Osteoblast (primary cell): Measurements from ENCODE around the gene CALCR. TPM values are rescaled to one million over a fixed set of nuclear protein-coding genes. Genes with fewer than 3 reads are reported as not detected.
"Not testable (repeated sequence)": the region's sequence is repeated elsewhere in the genome, so short reads cannot be mapped to it uniquely, and the experiment has no call there.

Experiments used
- DNase-seq: peaks from one replicate; pipeline ENCODE4 v3.0.0; 2011; ENCODE audit warnings: low spot score, mixed read lengths; ENCODE audit not compliant: insufficient read length; ENCODE audit errors: missing footprints
- H2AFZ ChIP-seq: 2 replicates; pipeline ENCODE4 v1.6.0; 2011; ENCODE audit warnings: mild to moderate bottlenecking, low read length
- H3K27ac ChIP-seq: 2 replicates; pipeline ENCODE4 v1.5.1; 2011; ENCODE audit warnings: mild to moderate bottlenecking, low read depth, low read length, moderate library complexity
- H3K27me3 ChIP-seq: 2 replicates; pipeline ENCODE4 v1.6.0; 2012; ENCODE audit warnings: mild to moderate bottlenecking, control low read depth, inconsistent platforms, low read length, moderate library complexity; ENCODE audit not compliant: insufficient read depth
- H3K36me3 ChIP-seq: 2 replicates; pipeline ENCODE4 v1.5.1; 2011; ENCODE audit warnings: mild to moderate bottlenecking, low read length, control low read depth, moderate library complexity; ENCODE audit not compliant: insufficient read depth
- H3K4me1 ChIP-seq: 2 replicates; pipeline ENCODE4 v1.5.1; 2011; ENCODE audit warnings: mild to moderate bottlenecking, low read length, control low read depth, moderate library complexity; ENCODE audit not compliant: insufficient read depth
- H3K4me2 ChIP-seq: 2 replicates; pipeline ENCODE4 v1.6.0; 2011; ENCODE audit warnings: mild to moderate bottlenecking, low read length; ENCODE audit not compliant: insufficient read depth
- H3K4me3 ChIP-seq: fragments of 200-600 bp; sonication (generic); 3 replicates; pipeline ENCODE4 v1.5.1; 2012; ENCODE audit warnings: mild to moderate bottlenecking, low read length, inconsistent platforms; ENCODE audit not compliant: insufficient read depth
- H3K79me2 ChIP-seq: 2 replicates; pipeline ENCODE4 v1.6.0; 2012; ENCODE audit warnings: mild to moderate bottlenecking, low read length, control low read depth, inconsistent platforms; ENCODE audit not compliant: insufficient read depth
- H3K9me3 ChIP-seq: 2 replicates; pipeline ENCODE4 v1.5.1; 2011; ENCODE audit warnings: low read depth, low read length, control low read depth
- H4K20me1 ChIP-seq: 2 replicates; pipeline ENCODE4 v1.6.0; 2012; ENCODE audit warnings: mild to moderate bottlenecking, low read length, control low read depth; ENCODE audit not compliant: insufficient read depth
- CTCF ChIP-seq: IDR thresholded peaks from 2 replicates; pipeline ENCODE4 v1.5.1; 2011; ENCODE audit warnings: mild to moderate bottlenecking, low read depth, low read length, moderate library complexity; ENCODE audit errors: extremely low read depth
- total RNA-seq: library from RNA; depleted of rRNA; stranded (reverse); fragments of >200 nt; gene quantifications from 2 replicates; pipeline ENCODE4 v1.2.3, GENCODE V29; 2012

The CALCR gene
- total RNA-seq, 1 donor = not detected

- Histone ChIP-seq H2AFZ (no peak overlapping the region), H3K27me3 (no peaks in the 10 kb centered on the region), H4K20me1 (no peaks in the 10 kb centered on the region), H3K4me2 (no peak overlapping the region), H3K9me3 (no peaks in the 10 kb centered on the region), H3K4me3 (no peak overlapping the region), H3K27ac (no peak overlapping the region), H3K79me2 (no peaks in the 10 kb centered on the region), H3K4me1 (no peaks in the 10 kb centered on the region), H3K36me3 (no peaks in the 10 kb centered on the region)
- DNase-seq = no peak
- TF ChIP-seq CTCF = no peak
Measured at GRCh38 chr7:93515144-93515543, 59.4 kb downstream of the CALCR start.

- Histone ChIP-seq H2AFZ (no peak overlapping the region), H3K79me2 (no peaks in the 10 kb centered on the region), H3K4me2 (no peak overlapping the region), H3K36me3 (no peaks in the 10 kb centered on the region), H3K4me1 (no peaks in the 10 kb centered on the region), H3K27ac (no peak overlapping the region), H4K20me1 (no peaks in the 10 kb centered on the region), H3K4me3 (no peak overlapping the region), H3K9me3 (no peaks in the 10 kb centered on the region), H3K27me3 (no peaks in the 10 kb centered on the region)
- TF ChIP-seq CTCF = no peak
- no peak for DNase-seq
Measured at GRCh38 chr7:93509303-93509702, 65.2 kb downstream of the CALCR start.

GRCh38 chr7:93503088-93503487, 71.4 kb downstream of the CALCR start:
- no peaks in the 10 kb centered on the region for H3K79me2 ChIP-seq
- no peaks in the 10 kb centered on the region for H3K4me1 ChIP-seq
- peaks cover 4% of the 10 kb centered on the region for H3K27me3 ChIP-seq
- no peak for DNase-seq
- no peak overlapping the region for H3K4me3 ChIP-seq
- no peak overlapping the region for H3K4me2 ChIP-seq
- no peaks in the 10 kb centered on the region for H4K20me1 ChIP-seq
- TF ChIP-seq CTCF = no peak
- no peaks in the 10 kb centered on the region for H3K9me3 ChIP-seq
- no peak overlapping the region for H2AFZ ChIP-seq
- no peaks in the 10 kb centered on the region for H3K36me3 ChIP-seq
- no peak overlapping the region for H3K27ac ChIP-seq

GRCh38 chr7:93491860-93492259, 82.7 kb downstream of the CALCR start:
- not testable (repeated sequence) for DNase-seq, H3K4me1 ChIP-seq, H3K27ac ChIP-seq, H3K4me2 ChIP-seq, H3K9me3 ChIP-seq, H4K20me1 ChIP-seq, H3K27me3 ChIP-seq, H3K36me3 ChIP-seq, H2AFZ ChIP-seq, H3K4me3 ChIP-seq, H3K79me2 ChIP-seq
